Liver (tissue), 9 donors: ENCODE measurements around the gene KCNK13. TPM values are rescaled to one million over a fixed set of nuclear protein-coding genes. Genes with fewer than 3 reads are reported as not detected.

Experiments used
- DNase-seq: peaks from one replicate; pipeline ENCODE4 v3.0.0-alpha.2; 2017; ENCODE audit warnings: low spot score
- H3K27ac ChIP-seq, 2 donors: one replicate each; pipeline ENCODE4 v1.7.0; 2013; ENCODE audit warnings: inconsistent platforms in 2 of 2, low read length in 2 of 2, control low read depth in 1 of 2, low read depth in 1 of 2, mild to moderate bottlenecking in 1 of 2
- H3K27me3 ChIP-seq, 4 donors: one replicate each; pipeline versions ENCODE4 v1.6.1 to v1.7.0; 2013; ENCODE audit warnings: low read length in 3 of 4, inconsistent platforms in 1 of 4, mild to moderate bottlenecking in 1 of 4, moderate library complexity in 1 of 4; ENCODE audit not compliant: control insufficient read depth in 4 of 4, insufficient read depth in 4 of 4
- H3K36me3 ChIP-seq, 4 donors: one replicate each; pipeline versions ENCODE4 v1.6.1 to v1.7.0; 2013; ENCODE audit warnings: low read length in 3 of 4, mild to moderate bottlenecking in 3 of 4, low read depth in 1 of 4, moderate library complexity in 1 of 4; ENCODE audit not compliant: control insufficient read depth in 4 of 4, insufficient read depth in 3 of 4
- H3K4me1 ChIP-seq, 4 donors: one replicate each; pipeline versions ENCODE4 v1.6.1 to v1.7.0; 2013; ENCODE audit warnings: low read length in 3 of 4, mild to moderate bottlenecking in 3 of 4, moderate library complexity in 1 of 4; ENCODE audit not compliant: control insufficient read depth in 4 of 4, insufficient read depth in 4 of 4
- H3K4me3 ChIP-seq, 3 donors: one replicate each; pipeline versions ENCODE4 v1.6.1 to v1.7.0; 2013; ENCODE audit warnings: low read length in 3 of 3, control low read depth in 1 of 3, low read depth in 1 of 3, mild to moderate bottlenecking in 1 of 3
- H3K9ac ChIP-seq, 2 donors: one replicate each; pipeline ENCODE4 v1.7.0; 2013; ENCODE audit warnings: low read length in 2 of 2, mild to moderate bottlenecking in 2 of 2, moderate library complexity in 2 of 2, control low read depth in 1 of 2, low read depth in 1 of 2
- H3K9me3 ChIP-seq, 4 donors: one replicate each; pipeline versions ENCODE4 v1.6.1 to v1.7.0; 2013; ENCODE audit warnings: low read length in 3 of 4; ENCODE audit not compliant: control insufficient read depth in 4 of 4
- EGR1 ChIP-seq, 2 donors: IDR thresholded peaks; 2 replicates each; pipeline ENCODE4 v1.6.1; 2016 to 2018; ENCODE audit warnings: antibody characterized with exemption in 2 of 2, low read depth in 2 of 2
- FOXA1 ChIP-seq: IDR thresholded peaks from 2 replicates; pipeline ENCODE4 v1.6.1; 2016; ENCODE audit warnings: antibody characterized with exemption
- FOXA2 ChIP-seq: IDR thresholded peaks from 2 replicates; pipeline ENCODE4 v1.6.1; 2016; ENCODE audit warnings: antibody characterized with exemption
- GABPA ChIP-seq, 2 donors: IDR thresholded peaks in 1 of 2; conservative IDR thresholded peaks in 1 of 2; 2 replicates each; pipeline ENCODE4 v1.6.1; 2016; ENCODE audit warnings: antibody characterized with exemption in 2 of 2, mild to moderate bottlenecking in 1 of 2, moderate library complexity in 1 of 2
- HNF4A ChIP-seq, 2 donors: conservative IDR thresholded peaks; 2 replicates each; pipeline ENCODE4 v1.6.1; 2016; ENCODE audit warnings: antibody characterized with exemption in 2 of 2, mild to moderate bottlenecking in 2 of 2
- HNF4G ChIP-seq: IDR thresholded peaks from 2 replicates; pipeline ENCODE4 v1.6.1; 2016; ENCODE audit warnings: antibody characterized with exemption
- JUND ChIP-seq, 2 donors: IDR thresholded peaks; 2 replicates each; pipeline ENCODE4 v1.6.1; 2016; ENCODE audit warnings: antibody characterized with exemption in 2 of 2
- NR2F2 ChIP-seq: IDR thresholded peaks from 2 replicates; pipeline ENCODE4 v1.6.1; 2016; ENCODE audit warnings: antibody characterized with exemption
- RAD21 ChIP-seq, 2 donors: IDR thresholded peaks; 2 replicates each; pipeline ENCODE4 v1.6.1; 2016; ENCODE audit warnings: antibody characterized with exemption in 2 of 2, mild to moderate bottlenecking in 2 of 2
- RXRA ChIP-seq, 2 donors: IDR thresholded peaks; 2 replicates each; pipeline ENCODE4 v1.6.1; 2017 to 2018; ENCODE audit warnings: antibody characterized with exemption in 2 of 2, mild to moderate bottlenecking in 1 of 2
- SP1 ChIP-seq: IDR thresholded peaks from 2 replicates; pipeline ENCODE4 v1.6.1; 2018; ENCODE audit warnings: antibody characterized with exemption, mild to moderate bottlenecking
- TAF1 ChIP-seq: conservative IDR thresholded peaks from 2 replicates; pipeline ENCODE4 v1.6.1; 2016; ENCODE audit warnings: antibody characterized with exemption, mild to moderate bottlenecking
- WGBS: extraction: QIAGEN DNeasy Blood & Tissue Kit; methylation state at CpG from one replicate; pipeline ENCODE4 v1.1.7; 2013; 5-methylcytosine and 5-hydroxymethylcytosine counted together
- polyA plus RNA-seq, 2 donors: library from polyadenylated mRNA; stranded (reverse) in 1 of 2; unstranded in 1 of 2; fragments of 200-250 nt in 1 of 2; fragments of >200 nt in 1 of 2; fragmentation: Nextera tagmentation in 1 of 2; extraction: Ambion mirVana in 1 of 2; gene quantifications; one replicate each; pipeline versions ENCODE4 v1.2.1 to v1.2.3, GENCODE V29; 2013 to 2015
- total RNA-seq, 2 donors: library from RNA; depleted of rRNA; stranded (reverse); fragments of >200 nt; gene quantifications; one replicate each; pipeline ENCODE4 v1.2.3, GENCODE V29; 2014
- TF ChIP-seq, protein P1 (sequence below): fragments of 150-350 bp; IDR thresholded peaks from 2 replicates; pipeline ENCODE4 v1.5.1; 2017; ENCODE audit warnings: improper control_type of control experiment, low read depth, low read length; ENCODE audit not compliant: missing input control
- TF ChIP-seq, protein P2 (sequence below): IDR thresholded peaks from 2 replicates; pipeline ENCODE4 v1.6.1; 2016; ENCODE audit warnings: antibody characterized with exemption
- TF ChIP-seq, protein P3 (sequence below): IDR thresholded peaks from 2 replicates; pipeline ENCODE4 v1.6.1; 2016; ENCODE audit warnings: antibody characterized with exemption
- TF ChIP-seq, protein P4 (sequence below): IDR thresholded peaks from 2 replicates; pipeline ENCODE4 v1.6.1; 2016; ENCODE audit warnings: antibody characterized with exemption
- TF ChIP-seq, protein P5 (sequence below): IDR thresholded peaks from 2 replicates; pipeline ENCODE4 v1.6.1; 2016; ENCODE audit warnings: antibody characterized with exemption, mild to moderate bottlenecking
- donor health status: healthy.
- donor health status: healthy.
- donor health status: healthy.
- donor health status: healthy.
- donor health status: healthy.

The KCNK13 gene
- total and polyA plus RNA-seq, 4 donors, result 0.25 to 0.61 (median 0.38) TPM; not detected in 1

DNA sequence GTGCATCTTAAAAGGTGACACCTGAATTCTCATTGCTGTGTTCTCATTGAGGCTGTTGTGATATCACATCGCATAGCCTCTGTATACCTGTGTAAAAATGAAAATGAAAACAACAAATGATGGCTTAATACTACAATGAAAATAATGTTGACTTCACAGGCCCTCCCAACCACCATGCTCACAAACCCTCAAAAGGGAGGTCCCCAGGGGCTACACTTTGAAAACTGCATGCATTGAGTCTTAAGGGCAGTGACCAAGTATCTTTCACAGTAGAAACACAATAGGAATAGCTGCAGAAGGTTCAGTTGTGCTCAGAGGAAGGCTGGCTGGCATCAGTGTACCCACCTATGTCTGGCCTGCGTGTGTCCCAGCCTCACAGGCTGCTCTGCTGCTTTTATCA, 27.6 kb upstream of the KCNK13 start:
- Histone ChIP-seq H3K27ac (no peak overlapping the region), H3K27me3 (no peaks in the 10 kb centered on the region), H3K4me3 (no peak overlapping the region), H3K9me3 (no peaks in the 10 kb centered on the region), H3K9ac (no peak overlapping the region), H3K4me1 (no peaks in the 10 kb centered on the region), H3K36me3 (peaks cover 0 to 13% (median 5%) of the 10 kb centered on the region in 4 donors)
- no peak for TF ChIP-seq HNF4G
- TF ChIP-seq RXRA (IDR thresholded peaks at IDR 0.05), result no peak
- TF ChIP-seq NR2F2, result no peak
- no peak for TF ChIP-seq SP1
- TF ChIP-seq, protein P1, sequence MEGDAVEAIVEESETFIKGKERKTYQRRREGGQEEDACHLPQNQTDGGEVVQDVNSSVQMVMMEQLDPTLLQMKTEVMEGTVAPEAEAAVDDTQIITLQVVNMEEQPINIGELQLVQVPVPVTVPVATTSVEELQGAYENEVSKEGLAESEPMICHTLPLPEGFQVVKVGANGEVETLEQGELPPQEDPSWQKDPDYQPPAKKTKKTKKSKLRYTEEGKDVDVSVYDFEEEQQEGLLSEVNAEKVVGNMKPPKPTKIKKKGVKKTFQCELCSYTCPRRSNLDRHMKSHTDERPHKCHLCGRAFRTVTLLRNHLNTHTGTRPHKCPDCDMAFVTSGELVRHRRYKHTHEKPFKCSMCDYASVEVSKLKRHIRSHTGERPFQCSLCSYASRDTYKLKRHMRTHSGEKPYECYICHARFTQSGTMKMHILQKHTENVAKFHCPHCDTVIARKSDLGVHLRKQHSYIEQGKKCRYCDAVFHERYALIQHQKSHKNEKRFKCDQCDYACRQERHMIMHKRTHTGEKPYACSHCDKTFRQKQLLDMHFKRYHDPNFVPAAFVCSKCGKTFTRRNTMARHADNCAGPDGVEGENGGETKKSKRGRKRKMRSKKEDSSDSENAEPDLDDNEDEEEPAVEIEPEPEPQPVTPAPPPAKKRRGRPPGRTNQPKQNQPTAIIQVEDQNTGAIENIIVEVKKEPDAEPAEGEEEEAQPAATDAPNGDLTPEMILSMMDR, result no peak
- no peak for TF ChIP-seq HNF4A (conservative IDR thresholded peaks at IDR 0.05)
- TF ChIP-seq GABPA (IDR thresholded peaks at IDR 0.05 in 1 of 2, conservative IDR thresholded peaks at IDR 0.05 in 1 of 2), result no peak
- no peak for TF ChIP-seq JUND (IDR thresholded peaks at IDR 0.05)
- TF ChIP-seq, protein P2, sequence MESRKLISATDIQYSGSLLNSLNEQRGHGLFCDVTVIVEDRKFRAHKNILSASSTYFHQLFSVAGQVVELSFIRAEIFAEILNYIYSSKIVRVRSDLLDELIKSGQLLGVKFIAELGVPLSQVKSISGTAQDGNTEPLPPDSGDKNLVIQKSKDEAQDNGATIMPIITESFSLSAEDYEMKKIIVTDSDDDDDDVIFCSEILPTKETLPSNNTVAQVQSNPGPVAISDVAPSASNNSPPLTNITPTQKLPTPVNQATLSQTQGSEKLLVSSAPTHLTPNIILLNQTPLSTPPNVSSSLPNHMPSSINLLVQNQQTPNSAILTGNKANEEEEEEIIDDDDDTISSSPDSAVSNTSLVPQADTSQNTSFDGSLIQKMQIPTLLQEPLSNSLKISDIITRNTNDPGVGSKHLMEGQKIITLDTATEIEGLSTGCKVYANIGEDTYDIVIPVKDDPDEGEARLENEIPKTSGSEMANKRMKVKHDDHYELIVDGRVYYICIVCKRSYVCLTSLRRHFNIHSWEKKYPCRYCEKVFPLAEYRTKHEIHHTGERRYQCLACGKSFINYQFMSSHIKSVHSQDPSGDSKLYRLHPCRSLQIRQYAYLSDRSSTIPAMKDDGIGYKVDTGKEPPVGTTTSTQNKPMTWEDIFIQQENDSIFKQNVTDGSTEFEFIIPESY, result no peak
- no peak for TF ChIP-seq RAD21 (IDR thresholded peaks at IDR 0.05)
- TF ChIP-seq, protein P3, sequence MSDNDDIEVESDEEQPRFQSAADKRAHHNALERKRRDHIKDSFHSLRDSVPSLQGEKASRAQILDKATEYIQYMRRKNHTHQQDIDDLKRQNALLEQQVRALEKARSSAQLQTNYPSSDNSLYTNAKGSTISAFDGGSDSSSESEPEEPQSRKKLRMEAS, result no peak
- TF ChIP-seq, protein P4, sequence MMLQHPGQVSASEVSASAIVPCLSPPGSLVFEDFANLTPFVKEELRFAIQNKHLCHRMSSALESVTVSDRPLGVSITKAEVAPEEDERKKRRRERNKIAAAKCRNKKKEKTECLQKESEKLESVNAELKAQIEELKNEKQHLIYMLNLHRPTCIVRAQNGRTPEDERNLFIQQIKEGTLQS, result no peak
- TF ChIP-seq TAF1, result no peak
- no peak for TF ChIP-seq FOXA2
- TF ChIP-seq FOXA1, result no peak
- no peak for TF ChIP-seq EGR1 (IDR thresholded peaks at IDR 0.05; ENCODE audit: low read depth in 2 of 2)
- DNase-seq, result no peak
- WGBS, result 96% methylated on average over 2 of the region's 2 CpGs

DNA sequence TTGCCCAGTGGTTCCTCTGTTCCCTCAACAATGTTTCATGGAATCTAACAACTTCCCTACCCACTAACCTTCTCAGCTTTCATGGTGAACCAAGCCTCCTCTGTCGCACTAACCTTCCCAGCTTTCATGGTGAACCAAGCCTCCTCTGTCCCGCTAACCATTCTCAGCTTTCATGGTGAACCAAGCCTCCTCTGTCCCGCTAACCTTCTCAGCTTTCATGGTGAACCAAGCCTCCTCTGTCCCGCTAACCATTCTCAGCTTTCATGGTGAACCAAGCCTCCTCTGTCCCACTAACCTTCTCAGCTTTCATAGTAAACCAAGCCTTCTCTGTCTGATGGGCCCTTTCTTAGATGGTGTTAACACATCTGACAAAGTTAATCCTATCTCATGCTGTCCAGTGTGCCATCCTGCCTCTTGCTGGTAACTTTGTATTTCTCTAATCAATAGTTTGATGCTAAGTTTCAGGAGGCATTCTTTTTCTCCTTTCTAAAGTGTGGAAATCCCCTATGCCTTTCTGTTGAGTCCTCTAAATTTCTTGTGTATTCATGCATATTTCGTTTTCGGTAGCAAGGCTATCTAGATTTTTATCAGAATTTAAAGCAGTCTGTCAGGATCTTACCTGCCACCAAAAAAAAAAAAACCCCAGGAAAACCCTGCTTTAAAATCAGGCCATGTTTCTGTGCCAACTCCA, 26.8 kb upstream of the KCNK13 start:
- Histone ChIP-seq H3K36me3 (peaks cover 0 to 13% (median 5%) of the 10 kb centered on the region in 4 donors), H3K4me3 (no peak overlapping the region), H3K4me1 (no peaks in the 10 kb centered on the region), H3K27me3 (no peaks in the 10 kb centered on the region), H3K9ac (no peak overlapping the region), H3K9me3 (no peaks in the 10 kb centered on the region), H3K27ac (no peak overlapping the region)
- TF ChIP-seq, protein P3, result no peak
- TF ChIP-seq, protein P2, result no peak
- TF ChIP-seq, protein P5, sequence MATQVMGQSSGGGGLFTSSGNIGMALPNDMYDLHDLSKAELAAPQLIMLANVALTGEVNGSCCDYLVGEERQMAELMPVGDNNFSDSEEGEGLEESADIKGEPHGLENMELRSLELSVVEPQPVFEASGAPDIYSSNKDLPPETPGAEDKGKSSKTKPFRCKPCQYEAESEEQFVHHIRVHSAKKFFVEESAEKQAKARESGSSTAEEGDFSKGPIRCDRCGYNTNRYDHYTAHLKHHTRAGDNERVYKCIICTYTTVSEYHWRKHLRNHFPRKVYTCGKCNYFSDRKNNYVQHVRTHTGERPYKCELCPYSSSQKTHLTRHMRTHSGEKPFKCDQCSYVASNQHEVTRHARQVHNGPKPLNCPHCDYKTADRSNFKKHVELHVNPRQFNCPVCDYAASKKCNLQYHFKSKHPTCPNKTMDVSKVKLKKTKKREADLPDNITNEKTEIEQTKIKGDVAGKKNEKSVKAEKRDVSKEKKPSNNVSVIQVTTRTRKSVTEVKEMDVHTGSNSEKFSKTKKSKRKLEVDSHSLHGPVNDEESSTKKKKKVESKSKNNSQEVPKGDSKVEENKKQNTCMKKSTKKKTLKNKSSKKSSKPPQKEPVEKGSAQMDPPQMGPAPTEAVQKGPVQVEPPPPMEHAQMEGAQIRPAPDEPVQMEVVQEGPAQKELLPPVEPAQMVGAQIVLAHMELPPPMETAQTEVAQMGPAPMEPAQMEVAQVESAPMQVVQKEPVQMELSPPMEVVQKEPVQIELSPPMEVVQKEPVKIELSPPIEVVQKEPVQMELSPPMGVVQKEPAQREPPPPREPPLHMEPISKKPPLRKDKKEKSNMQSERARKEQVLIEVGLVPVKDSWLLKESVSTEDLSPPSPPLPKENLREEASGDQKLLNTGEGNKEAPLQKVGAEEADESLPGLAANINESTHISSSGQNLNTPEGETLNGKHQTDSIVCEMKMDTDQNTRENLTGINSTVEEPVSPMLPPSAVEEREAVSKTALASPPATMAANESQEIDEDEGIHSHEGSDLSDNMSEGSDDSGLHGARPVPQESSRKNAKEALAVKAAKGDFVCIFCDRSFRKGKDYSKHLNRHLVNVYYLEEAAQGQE, result no peak
- TF ChIP-seq NR2F2 (no peak), EGR1 (IDR thresholded peaks at IDR 0.05; ENCODE audit: low read depth in 2 of 2) (no peak), RXRA (IDR thresholded peaks at IDR 0.05) (no peak), FOXA2 (no peak), FOXA1 (no peak), RAD21 (IDR thresholded peaks at IDR 0.05) (no peak)
- TF ChIP-seq, protein P1, result no peak
- TF ChIP-seq, protein P4, result no peak
- DNase-seq, result no peak
- 95% methylated on average over 6 of the region's 6 CpGs for WGBS
